Chondrocyte (in vitro differentiated cells): ENCODE results near the gene VAC14. TPM values are rescaled to one million over a fixed set of nuclear protein-coding genes. Genes with fewer than 3 reads are reported as not detected.

Experiments
- DNase-seq: peaks from one replicate; pipeline ENCODE4 v3.0.0; 2021; ENCODE audit warnings: mixed read lengths, low spot score
- H3K27ac Mint-ChIP-seq: one replicate; pipeline ENCODE4 v1.8.0; 2021; ENCODE audit warnings: mild to moderate bottlenecking, moderate library complexity, mixed read lengths; ENCODE audit not compliant: unreplicated experiment
- H3K27me3 Mint-ChIP-seq: 2 replicates; pipeline ENCODE4 v1.8.0; 2021; ENCODE audit warnings: low read depth, mixed read lengths
- H3K36me3 Mint-ChIP-seq: 2 replicates; pipeline ENCODE4 v1.8.0; 2021; ENCODE audit warnings: low read depth, mixed read lengths
- H3K4me1 Mint-ChIP-seq: 2 replicates; pipeline ENCODE4 v1.8.0; 2021; ENCODE audit warnings: low read depth, mild to moderate bottlenecking, mixed read lengths
- H3K4me3 Mint-ChIP-seq: one replicate; pipeline ENCODE4 v1.8.0; 2021; ENCODE audit warnings: mild to moderate bottlenecking, moderate library complexity, mixed read lengths; ENCODE audit not compliant: unreplicated experiment
- H3K9me3 Mint-ChIP-seq: 2 replicates; pipeline ENCODE4 v1.8.0; 2021; ENCODE audit warnings: low read depth, mixed read lengths
- CTCF ChIP-seq: fragments of 200-600 bp; sonication (generic); IDR thresholded peaks from 2 replicates; pipeline ENCODE4 v1.5.0; 2021; ENCODE audit warnings: antibody characterized with exemption, mild to moderate bottlenecking, moderate library complexity
- total RNA-seq: library from RNA; stranded (reverse); gene quantifications from 3 replicates; pipeline ENCODE4 v1.2.1, GENCODE V29; 2021

The VAC14 gene
- total RNA-seq, 1 donor from 2014 or later: 37.9 TPM

- peak; percentile 90 for DNase-seq
- Mint-ChIP-seq H3K27me3 (no peaks in the 10 kb centered on the region), H3K9me3 (no peaks in the 10 kb centered on the region), H3K27ac (peak overlapping the region; percentile 89), H3K4me3 (no peak overlapping the region), H3K36me3 (peaks cover 3% of the 10 kb centered on the region), H3K4me1 (peaks cover 71% of the 10 kb centered on the region)
- TF ChIP-seq CTCF: no peak
These were observed 112.7 kb downstream of the VAC14 start for GRCh38 chr16:70688246-70688742.

GRCh38 chr16:70687671-70688245 lies 113.2 kb downstream of the VAC14 start:
- no peaks in the 10 kb centered on the region for H3K9me3 Mint-ChIP-seq
- no peak overlapping the region for H3K4me3 Mint-ChIP-seq
- peak; percentile 94 for DNase-seq
- H3K27ac Mint-ChIP-seq: peak overlapping the region; percentile 89
- H3K4me1 Mint-ChIP-seq: peaks cover 71% of the 10 kb centered on the region
- no peak for TF ChIP-seq CTCF
- H3K36me3 Mint-ChIP-seq: peaks cover 3% of the 10 kb centered on the region
- H3K27me3 Mint-ChIP-seq: no peaks in the 10 kb centered on the region

GRCh38 chr16:70687102-70687511 lies 113.9 kb downstream of the VAC14 start:
- no peaks in the 10 kb centered on the region for H3K9me3 Mint-ChIP-seq
- peak overlapping the region; percentile 89 for H3K27ac Mint-ChIP-seq

GRCh38 chr16:70686376-70687101 lies 114.4 kb downstream of the VAC14 start:
- TF ChIP-seq CTCF: no peak
- H3K36me3 Mint-ChIP-seq: peaks cover 3% of the 10 kb centered on the region
- H3K4me1 Mint-ChIP-seq: peaks cover 71% of the 10 kb centered on the region
- H3K27me3 Mint-ChIP-seq: no peaks in the 10 kb centered on the region
- H3K27ac Mint-ChIP-seq: peak overlapping the region; percentile 89
- no peaks in the 10 kb centered on the region for H3K9me3 Mint-ChIP-seq
- peak overlapping the region; percentile 64 for H3K4me3 Mint-ChIP-seq
- peak; percentile 93 for DNase-seq

More at GRCh38 chr16:70687102-70687511, 113.9 kb downstream of the VAC14 start:
- H3K27me3 Mint-ChIP-seq: no peaks in the 10 kb centered on the region
- H3K4me1 Mint-ChIP-seq: peaks cover 71% of the 10 kb centered on the region
- H3K36me3 Mint-ChIP-seq: peaks cover 3% of the 10 kb centered on the region
- peak; percentile 72 for DNase-seq
- TF ChIP-seq CTCF: no peak
- no peak overlapping the region for H3K4me3 Mint-ChIP-seq

- peaks cover 69% of the 10 kb centered on the region for H3K4me1 Mint-ChIP-seq
- peak; percentile 96 for DNase-seq
- no peaks in the 10 kb centered on the region for H3K27me3 Mint-ChIP-seq
- H3K9me3 Mint-ChIP-seq: no peaks in the 10 kb centered on the region
- TF ChIP-seq CTCF: peak; percentile 27
- H3K27ac Mint-ChIP-seq: peak within 1 kb of the TSS; percentile 89
- H3K4me3 Mint-ChIP-seq: peak within 1 kb of the TSS; percentile 82
- H3K36me3 Mint-ChIP-seq: peaks cover 3% of the 10 kb centered on the region
These were observed 115.0 kb downstream of the VAC14 start, which contains the start of gene MTSS2 for GRCh38 chr16:70685938-70686375. Gene MTSS2 (minus strand): TSS chr16:70686053. CDS start chr16:70685791, 262 bp downstream.
